HG02588 (cell line): ENCODE data around the gene SLPI.

ENCODE experiments used
- ATAC-seq: cut with Tn5 transposase; IDR thresholded peaks from one replicate; pipeline ENCODE4 v1.9.1; 2021; ENCODE audit warnings: mild to moderate bottlenecking, moderate library complexity; ENCODE audit not compliant: unreplicated experiment

SLPI gene

GRCh38 chr20:45279992-45280391 is 25.6 kb upstream of the SLPI start:
- ATAC-seq, result no peak

DNA sequence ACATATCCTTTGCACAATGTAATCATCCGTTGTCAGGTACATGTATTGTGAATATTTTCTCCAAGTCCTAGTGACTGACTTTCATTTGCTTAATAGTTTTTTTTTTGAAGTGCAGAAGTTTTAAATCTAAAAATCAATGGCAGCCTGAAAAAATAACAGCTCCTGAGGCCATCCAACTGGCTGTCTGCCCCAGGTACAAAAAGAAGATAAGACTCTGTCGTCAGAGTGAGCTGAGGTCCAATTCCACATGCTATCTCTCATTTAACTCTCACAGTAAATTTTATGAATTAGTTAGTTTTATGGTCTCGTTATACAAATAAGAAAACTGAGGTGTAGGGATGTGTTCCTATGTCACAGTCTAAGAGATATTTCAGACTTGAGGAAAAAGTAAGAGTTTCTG is 21.0 kb upstream of the SLPI start:
- no peak for ATAC-seq

DNA sequence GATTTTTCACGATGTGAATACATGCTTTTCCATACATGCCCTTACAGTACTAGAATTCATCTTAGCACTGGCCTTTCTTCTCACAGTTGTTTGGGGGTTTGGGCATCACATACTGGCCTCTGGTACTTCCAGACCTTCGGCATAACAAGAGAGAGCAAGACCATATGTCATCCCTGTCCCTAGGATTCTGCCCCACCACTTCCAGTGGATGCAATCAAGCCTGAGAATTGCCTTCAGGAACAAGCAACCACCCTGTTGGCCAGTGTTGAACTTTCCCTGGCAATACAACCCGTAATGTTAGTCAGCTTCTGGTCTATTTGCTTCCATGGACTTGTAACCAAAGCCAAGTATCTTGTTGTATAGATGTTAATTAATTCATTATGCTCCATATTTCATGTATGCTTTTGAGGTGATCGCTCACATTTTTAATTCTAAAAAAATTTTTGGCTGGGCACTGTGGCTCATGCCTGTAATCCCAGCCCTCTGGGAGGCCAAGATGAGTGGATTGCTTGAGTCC is 15.4 kb upstream of the SLPI start:
- ATAC-seq, result no peak

GRCh38 chr20:45269056-45269455 is 14.7 kb upstream of the SLPI start:
- no peak for ATAC-seq

- no peak for ATAC-seq
These were observed 14.2 kb upstream of the SLPI start for GRCh38 chr20:45268531-45268930.

DNA sequence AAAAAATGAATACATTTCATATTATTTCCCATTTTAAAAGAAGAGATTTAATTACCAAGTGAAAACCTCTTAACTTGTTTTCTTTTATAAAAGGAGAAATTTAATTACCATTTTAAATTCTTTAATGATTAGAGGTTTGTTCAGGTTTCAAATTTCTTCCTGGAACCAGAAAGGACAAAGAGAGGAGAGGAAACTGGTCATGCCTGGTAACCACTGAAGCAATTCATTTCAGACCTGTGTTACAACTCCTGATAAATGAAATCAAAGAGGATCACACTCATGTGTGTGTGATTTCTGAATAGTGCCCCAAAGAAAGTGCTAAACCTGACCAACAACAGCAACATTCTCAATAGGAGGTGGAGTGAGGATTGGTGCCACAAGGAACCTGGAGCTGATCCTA is 12.6 kb upstream of the SLPI start:
- ATAC-seq, result no peak

GRCh38 chr20:45263556-45264266 is 9.3 kb upstream of the SLPI start:
- no peak for ATAC-seq

GRCh38 chr20:45258664-45259063 is 4.3 kb upstream of the SLPI start:
- no peak for ATAC-seq

DNA sequence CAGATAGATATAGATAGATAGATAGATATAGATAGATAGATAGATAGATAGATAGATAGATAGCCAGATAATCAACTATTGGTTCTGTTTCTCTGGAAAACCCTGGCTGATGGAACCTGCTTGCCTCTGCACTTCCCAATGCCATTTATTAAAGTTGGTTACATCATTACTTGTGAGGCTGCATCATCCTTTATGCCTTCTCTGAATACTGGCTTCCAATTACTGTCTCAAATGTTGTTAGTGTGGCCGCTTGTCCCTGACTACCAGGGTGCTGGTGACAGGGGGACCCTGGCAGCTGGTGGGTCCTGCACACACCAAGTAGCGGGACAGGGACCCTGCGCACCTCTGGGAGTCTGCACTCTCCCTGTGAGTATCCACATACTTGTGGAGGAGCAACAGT is 3.9 kb upstream of the SLPI start:
- no peak for ATAC-seq

DNA sequence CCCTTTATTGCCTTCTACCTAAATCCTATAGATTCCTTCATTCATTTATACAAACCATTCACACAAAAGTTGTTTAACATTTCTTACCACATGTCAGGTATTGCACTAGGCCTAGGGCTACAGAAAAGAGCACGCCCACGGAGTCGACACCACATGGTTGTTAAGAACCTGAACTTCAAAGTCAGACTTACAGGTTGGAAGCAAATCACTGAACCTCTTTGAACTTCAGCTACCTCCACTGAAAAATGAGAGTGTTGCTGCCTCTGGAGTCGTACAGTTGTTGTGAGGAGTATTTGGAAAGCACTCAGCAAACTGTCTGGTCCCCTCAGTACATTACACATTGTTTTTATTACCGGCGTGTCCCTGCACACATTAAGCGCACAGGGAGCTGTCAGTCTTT is 3.3 kb upstream of the SLPI start:
- ATAC-seq, result no peak

DNA sequence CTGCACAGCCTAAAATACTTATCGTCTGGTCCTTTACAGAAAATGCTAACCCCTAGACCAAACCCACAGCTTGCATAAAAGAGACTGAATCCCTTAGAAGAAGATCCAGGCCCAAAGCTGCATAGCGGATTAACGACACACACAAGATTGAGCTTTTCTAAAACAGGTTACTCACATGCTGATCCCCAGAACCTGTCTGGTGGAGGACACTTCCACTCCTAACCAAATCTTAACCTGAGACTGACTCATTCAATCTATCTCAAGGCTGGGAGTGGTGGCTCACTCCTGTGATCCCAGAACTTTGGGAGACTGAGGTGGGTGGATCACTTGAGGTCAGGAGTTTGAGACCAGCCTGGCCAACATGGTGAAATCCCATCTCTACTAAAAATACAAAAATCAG is 2.8 kb upstream of the SLPI start:
- no peak for ATAC-seq

- ATAC-seq, result no peak
These were observed 1.1 kb downstream of the SLPI start for GRCh38 chr20:45253261-45253660.

DNA sequence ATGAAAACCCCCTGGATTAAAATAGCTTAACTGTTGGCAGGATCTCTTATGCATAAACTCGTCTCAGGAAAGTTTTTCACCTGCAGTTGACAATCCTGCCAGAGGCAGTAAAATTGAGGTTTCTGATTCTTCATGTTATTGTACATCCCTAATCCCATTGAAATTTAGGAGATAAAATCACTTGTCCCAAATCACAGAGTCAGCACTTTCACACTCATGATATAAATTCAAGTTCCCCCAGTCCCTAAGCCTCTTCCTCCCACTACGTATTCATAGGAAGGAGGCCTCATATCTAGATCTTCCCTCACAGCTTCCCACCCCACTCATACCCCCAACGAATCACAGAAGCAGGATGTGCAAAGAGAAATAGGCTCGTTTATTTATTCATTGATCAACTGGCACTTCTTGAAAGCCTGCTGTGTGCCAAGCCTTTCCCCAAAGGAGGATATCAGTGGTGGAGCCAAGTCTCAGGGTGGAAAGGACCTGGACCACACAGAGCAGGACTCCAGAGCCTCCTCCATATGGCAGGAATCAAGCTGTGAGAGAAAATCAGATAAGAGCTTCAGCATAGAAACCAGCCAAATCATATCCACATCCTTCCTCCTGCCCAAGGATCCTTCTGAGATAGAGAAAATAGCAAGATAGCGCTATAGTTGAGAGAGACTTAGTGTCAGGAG is 2.3 kb downstream of the SLPI start:
- no peak for ATAC-seq

GRCh38 chr20:45248609-45249008 is 5.8 kb downstream of the SLPI start:
- ATAC-seq, result no peak

- ATAC-seq, result no peak
These were observed 6.5 kb downstream of the SLPI start for GRCh38 chr20:45247865-45248264.

DNA sequence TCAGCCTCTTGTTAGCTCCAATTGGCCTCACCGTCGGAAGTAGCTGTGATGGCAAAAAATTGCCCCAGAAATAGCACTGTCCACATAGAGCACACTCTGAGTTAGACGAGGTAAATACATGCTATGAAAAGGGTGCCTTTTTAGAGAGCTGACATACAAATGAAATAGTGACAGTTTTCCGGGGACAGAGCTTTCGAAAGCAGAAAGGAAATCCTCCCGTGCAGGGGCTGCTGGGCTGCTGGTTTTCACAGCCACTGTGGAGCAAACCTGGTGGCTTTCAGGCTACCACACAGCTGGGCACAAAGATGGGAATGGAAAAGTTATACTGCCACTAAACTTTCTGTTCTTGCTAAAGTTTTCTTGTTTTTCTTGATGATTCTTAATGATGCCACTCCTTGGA is 8.3 kb downstream of the SLPI start:
- ATAC-seq, result no peak

DNA sequence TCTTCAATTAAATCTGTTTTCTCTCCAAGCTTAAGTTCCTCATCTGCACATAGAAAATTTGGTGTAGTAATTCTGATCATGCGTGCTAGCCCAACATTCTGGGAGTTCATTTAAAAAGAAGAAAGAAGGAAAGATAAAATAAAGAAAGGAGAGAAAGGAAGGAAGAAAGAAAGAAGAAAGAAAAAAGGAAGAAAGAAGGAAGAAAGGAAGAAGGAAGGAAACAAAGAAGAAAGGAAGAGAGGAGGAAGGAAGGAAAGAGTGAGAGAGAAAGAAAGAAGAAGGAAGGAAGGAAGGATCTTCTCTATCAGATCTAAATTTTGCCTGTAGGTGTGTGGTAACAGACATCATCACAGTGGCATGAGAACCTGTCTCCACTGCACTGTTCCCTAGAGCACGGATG is 16.2 kb downstream of the SLPI start:
- no peak for ATAC-seq

- no peak for ATAC-seq
These were observed 18.4 kb downstream of the SLPI start for GRCh38 chr20:45235995-45236394.

- ATAC-seq, result no peak
These were observed 23.7 kb downstream of the SLPI start for GRCh38 chr20:45230631-45231030.

DNA sequence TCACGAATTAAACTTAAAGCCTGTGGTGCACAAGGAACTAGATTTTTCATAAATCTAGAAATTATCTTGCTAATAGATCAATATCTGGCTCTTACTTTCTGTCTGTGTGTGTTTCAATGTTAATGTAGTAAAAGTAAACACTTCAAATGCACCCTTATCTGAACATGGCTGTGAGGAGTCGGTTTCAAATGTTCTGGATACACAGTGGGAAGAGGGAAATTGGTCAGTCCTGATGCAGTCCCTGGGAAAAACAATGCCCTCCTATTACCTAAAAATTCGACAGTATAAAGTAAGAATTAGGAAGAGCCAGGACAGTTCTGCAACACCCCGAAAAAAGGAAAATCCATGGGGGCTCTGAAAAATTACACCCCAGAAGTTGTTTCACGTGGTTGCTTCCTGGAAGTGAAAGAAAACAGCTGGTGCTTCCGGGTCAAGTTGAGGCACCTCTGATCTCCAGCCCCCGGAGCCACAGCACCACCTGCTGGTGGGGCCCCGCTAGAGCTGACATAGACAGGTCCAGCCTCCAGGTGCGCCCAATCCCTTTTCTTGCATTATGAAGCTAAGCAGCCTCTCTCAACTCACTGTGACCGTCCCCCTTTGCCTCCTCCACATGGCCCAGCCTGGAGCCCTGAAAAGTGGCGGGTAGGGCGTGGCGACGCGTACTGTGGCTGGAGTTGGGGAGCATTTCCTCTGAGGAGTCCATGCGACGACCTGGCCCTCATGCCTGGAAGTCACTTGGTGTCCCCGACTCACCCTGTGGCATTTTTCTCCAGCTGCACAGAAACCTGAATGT is 24.9 kb downstream of the SLPI start:
- ATAC-seq, result no peak

- ATAC-seq, result no peak
These were observed 28.1 kb downstream of the SLPI start for GRCh38 chr20:45226287-45226686.

DNA sequence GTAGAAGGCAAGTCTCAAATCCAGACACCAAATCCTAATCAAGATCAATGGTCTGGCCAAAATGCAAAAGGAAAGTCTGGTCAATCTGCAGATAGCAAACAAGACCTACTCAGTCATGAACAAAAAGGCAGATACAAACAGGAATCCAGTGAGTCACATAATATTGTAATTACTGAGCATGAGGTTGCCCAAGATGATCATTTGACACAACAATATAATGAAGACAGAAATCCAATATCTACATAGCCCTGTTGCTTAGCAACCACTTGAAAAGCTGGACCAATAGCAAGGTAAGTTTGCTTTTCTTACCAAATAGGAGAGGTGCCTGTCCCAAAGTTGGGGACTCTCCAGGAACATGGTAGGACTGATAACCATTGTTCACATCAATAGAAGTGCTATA is 31.2 kb downstream of the SLPI start:
- no peak for ATAC-seq
